ENCODE results near the gene MID1. TPM values are rescaled to one million over a fixed set of nuclear protein-coding genes. Genes with fewer than 3 reads are reported as not detected.

Gene MID1
- total RNA-seq, 2 donors from 2014 or later: 14.6 to 26.1 TPM

GRCh38 chrX:10548688-10549087 is 71.7 kb downstream of the MID1 start:
- intact Hi-C loops (cut with DNase I): no loop called here
- DNase-seq (ENCODE audit: low spot score): no peak
- H3K4me1 ChIP-seq (replicated peaks): no peaks in the 10 kb centered on the region
- no peak for TF ChIP-seq POLR2A (IDR thresholded peaks at IDR 0.05)
- no peaks in the 10 kb centered on the region for H3K36me3 ChIP-seq
- H3K9me3 ChIP-seq: no peaks in the 10 kb centered on the region
- no peaks in the 10 kb centered on the region for H3K27me3 ChIP-seq (replicated peaks; ENCODE audit: insufficient read depth)
- WGBS: 66% methylated on average over 2 of the region's 2 CpGs
- H3K27ac ChIP-seq: no peak overlapping the region
- no peak overlapping the region for H3K4me3 ChIP-seq

GRCh38 chrX:10545882-10546281 is 74.5 kb downstream of the MID1 start:
- Histone ChIP-seq H3K36me3 (no peaks in the 10 kb centered on the region), H3K4me3 (no peak overlapping the region), H3K27me3 (replicated peaks; ENCODE audit: insufficient read depth) (no peaks in the 10 kb centered on the region), H3K27ac (no peak overlapping the region), H3K4me1 (replicated peaks) (no peaks in the 10 kb centered on the region), H3K9me3 (no peaks in the 10 kb centered on the region)
- intact Hi-C loops (cut with DNase I): no loop called here
- WGBS: 45% methylated on average over 1 of the region's 1 CpG
- TF ChIP-seq POLR2A (IDR thresholded peaks at IDR 0.05) (no peak), POLR2AphosphoS5 (IDR thresholded peaks at IDR 0.05) (no peak)
- TF ChIP-seq, protein P1, sequence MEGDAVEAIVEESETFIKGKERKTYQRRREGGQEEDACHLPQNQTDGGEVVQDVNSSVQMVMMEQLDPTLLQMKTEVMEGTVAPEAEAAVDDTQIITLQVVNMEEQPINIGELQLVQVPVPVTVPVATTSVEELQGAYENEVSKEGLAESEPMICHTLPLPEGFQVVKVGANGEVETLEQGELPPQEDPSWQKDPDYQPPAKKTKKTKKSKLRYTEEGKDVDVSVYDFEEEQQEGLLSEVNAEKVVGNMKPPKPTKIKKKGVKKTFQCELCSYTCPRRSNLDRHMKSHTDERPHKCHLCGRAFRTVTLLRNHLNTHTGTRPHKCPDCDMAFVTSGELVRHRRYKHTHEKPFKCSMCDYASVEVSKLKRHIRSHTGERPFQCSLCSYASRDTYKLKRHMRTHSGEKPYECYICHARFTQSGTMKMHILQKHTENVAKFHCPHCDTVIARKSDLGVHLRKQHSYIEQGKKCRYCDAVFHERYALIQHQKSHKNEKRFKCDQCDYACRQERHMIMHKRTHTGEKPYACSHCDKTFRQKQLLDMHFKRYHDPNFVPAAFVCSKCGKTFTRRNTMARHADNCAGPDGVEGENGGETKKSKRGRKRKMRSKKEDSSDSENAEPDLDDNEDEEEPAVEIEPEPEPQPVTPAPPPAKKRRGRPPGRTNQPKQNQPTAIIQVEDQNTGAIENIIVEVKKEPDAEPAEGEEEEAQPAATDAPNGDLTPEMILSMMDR (IDR thresholded peaks at IDR 0.05): no peak
- DNase-seq (ENCODE audit: low spot score): no peak

DNA sequence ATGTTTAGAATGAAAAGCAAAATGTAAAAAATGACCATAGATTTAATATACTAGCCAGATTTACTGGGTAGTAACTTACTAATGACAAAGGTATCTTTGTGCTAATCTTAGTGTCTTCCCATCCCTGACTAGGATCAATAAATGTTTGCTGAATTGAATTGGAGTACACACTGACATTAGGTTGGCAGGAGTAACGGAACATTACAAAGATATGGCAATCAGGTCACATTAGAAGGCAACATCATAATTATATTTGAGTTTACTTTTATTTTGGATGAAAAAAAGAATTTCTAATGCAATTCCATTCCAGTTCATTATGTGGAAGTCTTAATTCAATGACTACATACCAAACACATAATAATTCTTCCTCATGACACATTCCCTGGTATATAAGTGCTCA is 77.8 kb downstream of the MID1 start:
- DNase-seq (ENCODE audit: low spot score): no peak
- WGBS: 78% methylated on average over 1 of the region's 1 CpG
- no peaks in the 10 kb centered on the region for H3K4me1 ChIP-seq (replicated peaks)
- no peak overlapping the region for H3K4me3 ChIP-seq
- TF ChIP-seq POLR2AphosphoS5 (IDR thresholded peaks at IDR 0.05): no peak
- TF ChIP-seq, protein P1 (IDR thresholded peaks at IDR 0.05): no peak
- TF ChIP-seq POLR2A (IDR thresholded peaks at IDR 0.05): no peak
- no peak overlapping the region for H3K27ac ChIP-seq
- H3K27me3 ChIP-seq (replicated peaks; ENCODE audit: insufficient read depth): no peaks in the 10 kb centered on the region
- H3K9me3 ChIP-seq: no peaks in the 10 kb centered on the region
- intact Hi-C loops (cut with DNase I): no loop called here
- no peaks in the 10 kb centered on the region for H3K36me3 ChIP-seq

DNA sequence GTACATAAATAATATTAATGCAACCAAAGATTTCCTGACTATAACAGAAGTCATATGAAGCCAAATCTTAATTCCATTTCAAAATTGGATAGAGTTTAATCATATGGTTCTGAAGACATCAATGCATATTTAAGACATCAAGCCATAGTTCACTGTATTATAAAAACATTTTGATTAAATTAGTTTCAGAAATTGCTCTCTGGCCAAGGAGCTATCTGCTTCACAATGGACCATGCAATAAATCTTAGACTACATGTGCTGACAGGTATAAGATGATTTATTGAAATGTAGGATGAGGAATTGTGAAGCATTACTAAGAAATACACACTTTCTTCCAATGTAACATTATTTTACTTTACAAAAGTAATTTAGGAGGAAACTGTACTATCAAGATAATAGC is 81.6 kb downstream of the MID1 start:
- Histone ChIP-seq H3K27me3 (replicated peaks; ENCODE audit: insufficient read depth) (no peaks in the 10 kb centered on the region), H3K36me3 (no peaks in the 10 kb centered on the region), H3K27ac (no peak overlapping the region), H3K9me3 (no peaks in the 10 kb centered on the region), H3K4me3 (no peak overlapping the region), H3K4me1 (replicated peaks) (no peaks in the 10 kb centered on the region)
- DNase-seq (ENCODE audit: low spot score): no peak
- intact Hi-C loops (cut with DNase I): no loop called here
- TF ChIP-seq, protein P1 (IDR thresholded peaks at IDR 0.05): no peak
- TF ChIP-seq POLR2AphosphoS5 (IDR thresholded peaks at IDR 0.05): no peak

DNA sequence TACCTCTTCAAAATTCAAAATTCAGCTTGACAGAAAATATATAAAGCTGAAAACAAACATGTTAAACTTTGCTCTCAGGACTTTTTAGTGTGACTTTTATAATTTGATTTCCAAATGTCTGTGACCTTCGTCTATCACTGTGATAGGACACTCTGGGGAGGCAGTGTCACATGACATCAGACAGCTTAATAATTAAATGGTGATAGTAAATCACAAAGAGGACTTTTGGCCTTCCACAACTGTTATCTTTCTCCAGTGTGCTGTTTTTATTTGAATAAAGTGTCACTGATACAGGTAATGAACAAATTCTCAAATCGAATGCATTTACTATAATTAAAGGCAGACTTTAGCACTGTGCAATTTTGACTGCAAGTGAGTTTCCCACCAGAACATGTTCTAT is 83.1 kb downstream of the MID1 start:
- Histone ChIP-seq H3K27me3 (replicated peaks; ENCODE audit: insufficient read depth) (no peaks in the 10 kb centered on the region), H3K36me3 (no peaks in the 10 kb centered on the region), H3K4me1 (replicated peaks) (no peaks in the 10 kb centered on the region), H3K9me3 (no peaks in the 10 kb centered on the region), H3K4me3 (no peak overlapping the region), H3K27ac (no peak overlapping the region)
- intact Hi-C loops (cut with DNase I): no loop called here
- TF ChIP-seq, protein P1 (IDR thresholded peaks at IDR 0.05): no peak
- TF ChIP-seq POLR2A (IDR thresholded peaks at IDR 0.05): no peak
- TF ChIP-seq POLR2AphosphoS5 (IDR thresholded peaks at IDR 0.05): no peak
- no peak for DNase-seq (ENCODE audit: low spot score)
- 68% methylated on average over 2 of the region's 2 CpGs for WGBS

Measured in prostate gland (tissue), 2 donors.